ENCODE measurements around the gene CHRNG.
A peak's percentile ranks its signal among the peaks of the same experiment; 100 is the strongest.

The CHRNG gene

GRCh38 chr2:232520489-232520888, 19.0 kb upstream of the CHRNG start:
- H3K27me3 ChIP-seq (ENCODE audit: control insufficient read depth, low read length) = peaks cover 24% of the 10 kb centered on the region
- no peaks in the 10 kb centered on the region for H3K9me3 ChIP-seq (ENCODE audit: control insufficient read depth, insufficient read depth, low read length)
- peaks cover 33% of the 10 kb centered on the region for H3K4me1 ChIP-seq (ENCODE audit: control insufficient read depth, low read length)
- no peaks in the 10 kb centered on the region for H3F3A ChIP-seq (ENCODE audit: control insufficient read depth, insufficient read depth)
- H3K79me2 ChIP-seq (ENCODE audit: control insufficient read depth, low read length) = no peaks in the 10 kb centered on the region
- H3K4me2 ChIP-seq (ENCODE audit: low read length) = no peak overlapping the region
- TF ChIP-seq EZH2phosphoT487 (IDR thresholded peaks at IDR 0.05; ENCODE audit: borderline replicate concordance, low read length) (no peak), CTCF (IDR thresholded peaks at IDR 0.05; ENCODE audit: low read depth, low read length, poor library complexity, severe bottlenecking) (no peak)
- no peaks in the 10 kb centered on the region for H4K20me1 ChIP-seq (ENCODE audit: control insufficient read depth, insufficient read depth, low read depth, low read length)
- H3K36me3 ChIP-seq (ENCODE audit: control insufficient read depth, low read length) = no peaks in the 10 kb centered on the region
- no peaks in the 10 kb centered on the region for H3K9me2 ChIP-seq (replicated peaks; ENCODE audit: control insufficient read depth, low read length)
- no peak overlapping the region for H3K27ac ChIP-seq (ENCODE audit: low read depth, low read length)
- H3K4me3 ChIP-seq (ENCODE audit: low read length) = no peak overlapping the region

GRCh38 chr2:232521098-232521497, 18.4 kb upstream of the CHRNG start:
- H3K36me3 ChIP-seq (ENCODE audit: control insufficient read depth, low read length) = no peaks in the 10 kb centered on the region
- TF ChIP-seq CTCF (IDR thresholded peaks at IDR 0.05; ENCODE audit: low read depth, low read length, poor library complexity, severe bottlenecking) (no peak), EZH2phosphoT487 (IDR thresholded peaks at IDR 0.05; ENCODE audit: borderline replicate concordance, low read length) (no peak)
- H3K9me3 ChIP-seq (ENCODE audit: control insufficient read depth, insufficient read depth, low read length) = no peaks in the 10 kb centered on the region

GRCh38 chr2:232521959-232522622, 17.4 kb upstream of the CHRNG start:
- H3K27ac ChIP-seq (ENCODE audit: low read depth, low read length) = no peak overlapping the region
- H3K4me3 ChIP-seq (ENCODE audit: low read length) = peak overlapping the region; percentile 14; the same call in 1 of the 2 replicates
- no peaks in the 10 kb centered on the region for H3K9me3 ChIP-seq (ENCODE audit: control insufficient read depth, insufficient read depth, low read length)
- H4K20me1 ChIP-seq (ENCODE audit: control insufficient read depth, insufficient read depth, low read depth, low read length) = no peaks in the 10 kb centered on the region
- no peaks in the 10 kb centered on the region for H3K79me2 ChIP-seq (ENCODE audit: control insufficient read depth, low read length)
- H3K27me3 ChIP-seq (ENCODE audit: control insufficient read depth, low read length) = peaks cover 24% of the 10 kb centered on the region
- no peaks in the 10 kb centered on the region for H3K9me2 ChIP-seq (replicated peaks; ENCODE audit: control insufficient read depth, low read length)
- peaks cover 27% of the 10 kb centered on the region for H3K4me1 ChIP-seq (ENCODE audit: control insufficient read depth, low read length)
- peak overlapping the region; percentile 33 for H3K4me2 ChIP-seq (ENCODE audit: low read length)
- no peaks in the 10 kb centered on the region for H3F3A ChIP-seq (ENCODE audit: control insufficient read depth, insufficient read depth)
- no peaks in the 10 kb centered on the region for H3K36me3 ChIP-seq (ENCODE audit: control insufficient read depth, low read length)
- no peak for TF ChIP-seq EZH2phosphoT487 (IDR thresholded peaks at IDR 0.05; ENCODE audit: borderline replicate concordance, low read length)
- TF ChIP-seq CTCF (IDR thresholded peaks at IDR 0.05; ENCODE audit: low read depth, low read length, poor library complexity, severe bottlenecking) = peak; percentile 71

More at GRCh38 chr2:232521098-232521497, 18.4 kb upstream of the CHRNG start:
- no peaks in the 10 kb centered on the region for H3F3A ChIP-seq (ENCODE audit: control insufficient read depth, insufficient read depth)
- H3K27ac ChIP-seq (ENCODE audit: low read depth, low read length) = no peak overlapping the region
- no peak overlapping the region for H3K4me2 ChIP-seq (ENCODE audit: low read length)
- H4K20me1 ChIP-seq (ENCODE audit: control insufficient read depth, insufficient read depth, low read depth, low read length) = no peaks in the 10 kb centered on the region
- no peak overlapping the region for H3K4me3 ChIP-seq (ENCODE audit: low read length)
- H3K9me2 ChIP-seq (replicated peaks; ENCODE audit: control insufficient read depth, low read length) = no peaks in the 10 kb centered on the region
- no peaks in the 10 kb centered on the region for H3K79me2 ChIP-seq (ENCODE audit: control insufficient read depth, low read length)
- H3K27me3 ChIP-seq (ENCODE audit: control insufficient read depth, low read length) = peaks cover 24% of the 10 kb centered on the region
- H3K4me1 ChIP-seq (ENCODE audit: control insufficient read depth, low read length) = peaks cover 33% of the 10 kb centered on the region
